ENCODE results near the gene NTM.

Gene NTM

GRCh38 chr11:131510662-131511061 is 140.2 kb downstream of the NTM start:
- no peaks in the 10 kb centered on the region for H3K27me3 ChIP-seq (ENCODE audit: control insufficient read depth in 2 of 2, insufficient read depth in 2 of 2, low read length in 2 of 2)
- H3K9me3 ChIP-seq (ENCODE audit: control insufficient read depth in 2 of 2, low read length in 2 of 2) = no peaks in the 10 kb centered on the region
- H3K27ac ChIP-seq (ENCODE audit: low read depth in 2 of 2, low read length in 2 of 2) = no peak overlapping the region
- H3K4me1 ChIP-seq (ENCODE audit: control insufficient read depth in 2 of 2, insufficient read depth in 2 of 2, low read length in 2 of 2) = no peaks in the 10 kb centered on the region
- no peak overlapping the region for H3K9ac ChIP-seq (ENCODE audit: low read depth in 1 of 2, low read length in 2 of 2)
- no peaks in the 10 kb centered on the region for H3K36me3 ChIP-seq (ENCODE audit: control insufficient read depth in 2 of 2, insufficient read depth in 2 of 2, low read length in 2 of 2)
- H3K4me3 ChIP-seq (ENCODE audit: low read length in 2 of 2) = no peak overlapping the region

GRCh38 chr11:131511794-131512193 is 141.4 kb downstream of the NTM start:
- H3K4me3 ChIP-seq (ENCODE audit: low read length in 2 of 2) = no peak overlapping the region
- no peaks in the 10 kb centered on the region for H3K36me3 ChIP-seq (ENCODE audit: control insufficient read depth in 2 of 2, insufficient read depth in 2 of 2, low read length in 2 of 2)
- no peak overlapping the region for H3K9ac ChIP-seq (ENCODE audit: low read depth in 1 of 2, low read length in 2 of 2)
- H3K27me3 ChIP-seq (ENCODE audit: control insufficient read depth in 2 of 2, insufficient read depth in 2 of 2, low read length in 2 of 2) = no peaks in the 10 kb centered on the region
- H3K27ac ChIP-seq (ENCODE audit: low read depth in 2 of 2, low read length in 2 of 2) = no peak overlapping the region
- H3K9me3 ChIP-seq (ENCODE audit: control insufficient read depth in 2 of 2, low read length in 2 of 2) = no peaks in the 10 kb centered on the region
- H3K4me1 ChIP-seq (ENCODE audit: control insufficient read depth in 2 of 2, insufficient read depth in 2 of 2, low read length in 2 of 2) = no peaks in the 10 kb centered on the region

DNA sequence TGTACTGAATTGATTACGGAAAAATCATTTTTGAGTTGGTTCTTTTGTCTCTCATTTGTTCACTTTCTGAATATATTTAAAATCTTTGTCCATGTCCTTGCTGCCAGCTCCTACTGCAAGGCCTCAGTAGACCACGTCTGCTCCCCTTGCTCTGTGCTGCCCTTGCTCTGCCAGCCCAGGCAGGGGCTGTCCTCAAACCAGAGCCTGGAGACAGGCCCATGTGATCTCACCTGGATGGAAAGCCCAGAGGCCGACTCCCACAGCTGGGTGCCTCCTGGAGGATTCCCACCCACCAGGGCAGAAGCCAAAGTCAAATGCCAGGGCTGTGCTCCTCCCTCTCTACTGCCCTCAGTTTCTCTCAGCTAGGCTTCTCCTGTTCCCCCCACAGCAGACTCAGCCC is 141.8 kb downstream of the NTM start:
- Histone ChIP-seq H3K27ac (ENCODE audit: low read depth in 2 of 2, low read length in 2 of 2) (no peak overlapping the region), H3K9me3 (ENCODE audit: control insufficient read depth in 2 of 2, low read length in 2 of 2) (no peaks in the 10 kb centered on the region), H3K9ac (ENCODE audit: low read depth in 1 of 2, low read length in 2 of 2) (no peak overlapping the region), H3K4me1 (ENCODE audit: control insufficient read depth in 2 of 2, insufficient read depth in 2 of 2, low read length in 2 of 2) (no peaks in the 10 kb centered on the region), H3K36me3 (ENCODE audit: control insufficient read depth in 2 of 2, insufficient read depth in 2 of 2, low read length in 2 of 2) (no peaks in the 10 kb centered on the region), H3K27me3 (ENCODE audit: control insufficient read depth in 2 of 2, insufficient read depth in 2 of 2, low read length in 2 of 2) (no peaks in the 10 kb centered on the region), H3K4me3 (ENCODE audit: low read length in 2 of 2) (no peak overlapping the region)

DNA sequence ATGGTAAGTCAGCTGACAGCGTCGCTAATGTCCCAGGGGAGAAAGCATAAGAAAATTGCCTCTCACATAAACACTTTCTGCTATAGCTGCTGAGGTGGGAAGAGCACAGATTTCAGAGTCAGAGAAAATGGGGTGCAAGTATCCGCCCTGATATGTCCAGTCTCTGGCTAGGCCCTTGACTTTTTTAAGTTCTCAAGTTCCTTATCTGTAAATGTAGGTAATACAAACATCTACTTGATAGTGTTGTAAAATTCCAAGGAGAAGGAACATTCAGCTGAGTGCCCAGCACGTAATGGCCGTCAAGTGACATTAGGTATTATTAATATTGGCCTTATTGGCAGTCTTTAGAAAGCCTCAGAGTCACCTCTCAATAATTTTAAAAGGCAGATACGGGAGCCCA is 143.6 kb downstream of the NTM start:
- peaks cover 0 to 1% of the 10 kb centered on the region in 2 donors for H3K27me3 ChIP-seq (ENCODE audit: control insufficient read depth in 2 of 2, insufficient read depth in 2 of 2, low read length in 2 of 2)
- no peak overlapping the region for H3K27ac ChIP-seq (ENCODE audit: low read depth in 2 of 2, low read length in 2 of 2)
- H3K4me3 ChIP-seq (ENCODE audit: low read length in 2 of 2) = no peak overlapping the region
- H3K36me3 ChIP-seq (ENCODE audit: control insufficient read depth in 2 of 2, insufficient read depth in 2 of 2, low read length in 2 of 2) = no peaks in the 10 kb centered on the region
- no peaks in the 10 kb centered on the region for H3K9me3 ChIP-seq (ENCODE audit: control insufficient read depth in 2 of 2, low read length in 2 of 2)
- no peak overlapping the region for H3K9ac ChIP-seq (ENCODE audit: low read depth in 1 of 2, low read length in 2 of 2)
- no peaks in the 10 kb centered on the region for H3K4me1 ChIP-seq (ENCODE audit: control insufficient read depth in 2 of 2, insufficient read depth in 2 of 2, low read length in 2 of 2)

GRCh38 chr11:131518305-131518838 is 148.0 kb downstream of the NTM start:
- H3K9ac ChIP-seq (ENCODE audit: low read depth in 1 of 2, low read length in 2 of 2) = no peak overlapping the region
- H3K27me3 ChIP-seq (ENCODE audit: control insufficient read depth in 2 of 2, insufficient read depth in 2 of 2, low read length in 2 of 2) = peaks cover 0 to 2% of the 10 kb centered on the region in 2 donors
- H3K27ac ChIP-seq (ENCODE audit: low read depth in 2 of 2, low read length in 2 of 2) = no peak overlapping the region
- H3K36me3 ChIP-seq (ENCODE audit: control insufficient read depth in 2 of 2, insufficient read depth in 2 of 2, low read length in 2 of 2) = no peaks in the 10 kb centered on the region
- no peak overlapping the region for H3K4me3 ChIP-seq (ENCODE audit: low read length in 2 of 2)
- no peaks in the 10 kb centered on the region for H3K9me3 ChIP-seq (ENCODE audit: control insufficient read depth in 2 of 2, low read length in 2 of 2)
- no peaks in the 10 kb centered on the region for H3K4me1 ChIP-seq (ENCODE audit: control insufficient read depth in 2 of 2, insufficient read depth in 2 of 2, low read length in 2 of 2)

DNA sequence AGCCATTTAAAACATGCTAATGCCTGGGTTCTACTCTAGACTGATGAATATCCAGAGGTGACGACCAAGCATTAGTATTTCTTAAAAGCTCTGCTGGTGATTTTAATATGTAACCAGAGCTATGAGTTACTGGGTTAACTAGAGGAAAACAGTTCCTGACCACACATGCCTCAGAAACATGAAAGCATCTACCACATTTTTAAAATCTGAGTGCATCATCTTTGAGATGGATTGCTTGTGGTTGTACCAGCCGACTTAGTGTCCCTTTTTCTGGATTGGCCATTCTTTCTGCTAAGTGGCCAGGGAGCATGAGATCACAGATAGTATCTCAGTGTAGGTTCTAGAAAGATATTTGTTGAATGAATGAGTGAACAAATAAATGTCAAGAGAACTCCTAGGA is 152.4 kb downstream of the NTM start:
- Histone ChIP-seq H3K27ac (ENCODE audit: low read depth in 2 of 2, low read length in 2 of 2) (no peak overlapping the region), H3K4me3 (ENCODE audit: low read length in 2 of 2) (no peak overlapping the region), H3K36me3 (ENCODE audit: control insufficient read depth in 2 of 2, insufficient read depth in 2 of 2, low read length in 2 of 2) (no peaks in the 10 kb centered on the region), H3K27me3 (ENCODE audit: control insufficient read depth in 2 of 2, insufficient read depth in 2 of 2, low read length in 2 of 2) (peaks cover 0 to 2% of the 10 kb centered on the region in 2 donors), H3K4me1 (ENCODE audit: control insufficient read depth in 2 of 2, insufficient read depth in 2 of 2, low read length in 2 of 2) (no peaks in the 10 kb centered on the region), H3K9me3 (ENCODE audit: control insufficient read depth in 2 of 2, low read length in 2 of 2) (no peaks in the 10 kb centered on the region), H3K9ac (ENCODE audit: low read depth in 1 of 2, low read length in 2 of 2) (no peak overlapping the region)

DNA sequence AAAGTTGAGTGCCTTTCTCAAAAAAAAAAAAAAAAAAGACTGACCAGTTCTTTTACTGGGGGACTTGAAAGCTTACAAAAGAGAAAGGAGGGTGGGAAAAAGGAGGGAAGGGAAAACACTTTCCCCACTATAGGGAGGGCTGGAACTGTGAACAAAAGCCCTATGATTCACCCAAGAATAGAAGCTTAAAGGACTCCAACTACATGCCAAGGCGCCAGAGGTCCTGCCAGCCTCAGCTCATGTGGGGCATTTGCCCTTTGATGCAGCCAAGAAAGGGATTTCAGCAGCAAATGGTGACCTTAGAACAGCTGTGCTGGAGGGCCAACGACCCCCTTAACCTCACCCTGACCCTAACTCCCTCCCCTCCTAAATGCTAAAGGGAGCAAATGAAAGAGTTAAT is 160.0 kb downstream of the NTM start:
- no peaks in the 10 kb centered on the region for H3K4me1 ChIP-seq (ENCODE audit: control insufficient read depth in 2 of 2, insufficient read depth in 2 of 2, low read length in 2 of 2)
- no peak overlapping the region for H3K27ac ChIP-seq (ENCODE audit: low read depth in 2 of 2, low read length in 2 of 2)
- H3K9ac ChIP-seq (ENCODE audit: low read depth in 1 of 2, low read length in 2 of 2) = no peak overlapping the region
- no peaks in the 10 kb centered on the region for H3K36me3 ChIP-seq (ENCODE audit: control insufficient read depth in 2 of 2, insufficient read depth in 2 of 2, low read length in 2 of 2)
- H3K9me3 ChIP-seq (ENCODE audit: control insufficient read depth in 2 of 2, low read length in 2 of 2) = no peaks in the 10 kb centered on the region
- H3K4me3 ChIP-seq (ENCODE audit: low read length in 2 of 2) = no peak overlapping the region
- H3K27me3 ChIP-seq (ENCODE audit: control insufficient read depth in 2 of 2, insufficient read depth in 2 of 2, low read length in 2 of 2) = no peaks in the 10 kb centered on the region

GRCh38 chr11:131533149-131533548 is 162.7 kb downstream of the NTM start:
- Histone ChIP-seq H3K27me3 (ENCODE audit: control insufficient read depth in 2 of 2, insufficient read depth in 2 of 2, low read length in 2 of 2) (no peaks in the 10 kb centered on the region), H3K9ac (ENCODE audit: low read depth in 1 of 2, low read length in 2 of 2) (no peak overlapping the region), H3K4me3 (ENCODE audit: low read length in 2 of 2) (no peak overlapping the region), H3K27ac (ENCODE audit: low read depth in 2 of 2, low read length in 2 of 2) (no peak overlapping the region), H3K9me3 (ENCODE audit: control insufficient read depth in 2 of 2, low read length in 2 of 2) (no peaks in the 10 kb centered on the region), H3K36me3 (ENCODE audit: control insufficient read depth in 2 of 2, insufficient read depth in 2 of 2, low read length in 2 of 2) (no peaks in the 10 kb centered on the region), H3K4me1 (ENCODE audit: control insufficient read depth in 2 of 2, insufficient read depth in 2 of 2, low read length in 2 of 2) (no peaks in the 10 kb centered on the region)

DNA sequence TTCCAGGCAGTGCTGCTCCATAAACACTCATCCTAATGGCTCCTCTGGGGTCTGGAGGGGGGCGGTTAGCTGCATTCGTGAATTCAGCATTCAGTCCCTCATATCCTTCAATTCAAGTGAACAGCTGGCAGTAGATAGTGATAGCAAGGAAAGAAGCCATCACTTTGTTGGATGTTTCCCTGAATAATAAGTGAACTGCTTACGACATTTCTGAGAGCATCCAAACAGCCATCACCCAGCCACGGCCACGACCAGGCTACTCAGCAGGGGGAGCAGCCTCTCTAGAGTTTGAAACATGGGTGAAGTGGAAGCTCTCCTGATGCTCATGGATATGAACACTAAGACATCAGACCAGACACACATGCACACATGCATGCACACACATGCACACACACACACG is 163.6 kb downstream of the NTM start:
- Histone ChIP-seq H3K4me3 (ENCODE audit: low read length in 2 of 2) (no peak overlapping the region), H3K27me3 (ENCODE audit: control insufficient read depth in 2 of 2, insufficient read depth in 2 of 2, low read length in 2 of 2) (no peaks in the 10 kb centered on the region), H3K36me3 (ENCODE audit: control insufficient read depth in 2 of 2, insufficient read depth in 2 of 2, low read length in 2 of 2) (no peaks in the 10 kb centered on the region), H3K4me1 (ENCODE audit: control insufficient read depth in 2 of 2, insufficient read depth in 2 of 2, low read length in 2 of 2) (no peaks in the 10 kb centered on the region), H3K27ac (ENCODE audit: low read depth in 2 of 2, low read length in 2 of 2) (no peak overlapping the region), H3K9me3 (ENCODE audit: control insufficient read depth in 2 of 2, low read length in 2 of 2) (no peaks in the 10 kb centered on the region), H3K9ac (ENCODE audit: low read depth in 1 of 2, low read length in 2 of 2) (no peak overlapping the region)

GRCh38 chr11:131534611-131535010 is 164.2 kb downstream of the NTM start:
- H3K36me3 ChIP-seq (ENCODE audit: control insufficient read depth in 2 of 2, insufficient read depth in 2 of 2, low read length in 2 of 2) = no peaks in the 10 kb centered on the region

DNA sequence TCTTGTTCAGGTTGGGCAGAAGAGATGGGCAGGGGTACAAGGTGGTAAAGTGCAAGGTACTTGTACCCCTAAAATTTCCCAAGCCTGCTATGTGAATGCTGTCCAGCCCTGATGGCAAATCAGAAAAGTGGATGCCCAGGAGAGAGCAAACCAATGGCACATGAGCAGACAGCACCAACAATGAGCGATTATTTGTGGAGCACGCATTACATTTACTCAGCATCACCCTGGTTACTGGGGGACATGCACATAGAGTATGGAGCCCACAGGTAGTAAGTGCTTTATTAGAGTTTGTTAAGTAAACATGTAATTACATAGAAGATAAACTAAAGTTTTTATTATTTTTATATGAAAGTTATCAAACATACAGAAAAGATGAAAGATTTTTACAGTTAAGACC is 165.7 kb downstream of the NTM start:
- H3K27ac ChIP-seq (ENCODE audit: low read depth in 2 of 2, low read length in 2 of 2) = no peak overlapping the region
- no peak overlapping the region for H3K4me3 ChIP-seq (ENCODE audit: low read length in 2 of 2)
- no peaks in the 10 kb centered on the region for H3K36me3 ChIP-seq (ENCODE audit: control insufficient read depth in 2 of 2, insufficient read depth in 2 of 2, low read length in 2 of 2)
- H3K4me1 ChIP-seq (ENCODE audit: control insufficient read depth in 2 of 2, insufficient read depth in 2 of 2, low read length in 2 of 2) = no peaks in the 10 kb centered on the region
- no peaks in the 10 kb centered on the region for H3K27me3 ChIP-seq (ENCODE audit: control insufficient read depth in 2 of 2, insufficient read depth in 2 of 2, low read length in 2 of 2)
- H3K9ac ChIP-seq (ENCODE audit: low read depth in 1 of 2, low read length in 2 of 2) = no peak overlapping the region
- H3K9me3 ChIP-seq (ENCODE audit: control insufficient read depth in 2 of 2, low read length in 2 of 2) = no peaks in the 10 kb centered on the region

More at GRCh38 chr11:131534611-131535010, 164.2 kb downstream of the NTM start:
- Histone ChIP-seq H3K27me3 (ENCODE audit: control insufficient read depth in 2 of 2, insufficient read depth in 2 of 2, low read length in 2 of 2) (no peaks in the 10 kb centered on the region), H3K4me3 (ENCODE audit: low read length in 2 of 2) (no peak overlapping the region), H3K4me1 (ENCODE audit: control insufficient read depth in 2 of 2, insufficient read depth in 2 of 2, low read length in 2 of 2) (no peaks in the 10 kb centered on the region), H3K9ac (ENCODE audit: low read depth in 1 of 2, low read length in 2 of 2) (no peak overlapping the region), H3K9me3 (ENCODE audit: control insufficient read depth in 2 of 2, low read length in 2 of 2) (no peaks in the 10 kb centered on the region), H3K27ac (ENCODE audit: low read depth in 2 of 2, low read length in 2 of 2) (no peak overlapping the region)

Measured in mucosa of rectum (tissue), 2 donors.